GM12878 (cell line): ENCODE results near the gene BCAS2. TPM values are rescaled to one million over a fixed set of nuclear protein-coding genes. Genes with fewer than 3 reads are reported as not detected.
A peak's percentile ranks its signal among the peaks of the same experiment; 100 is the strongest.

ENCODE experiments used
- CBX3 ChIP-seq: fragments of 200-600 bp; sonication (generic); IDR thresholded peaks from 2 replicates; pipeline ENCODE4 v1.6.1; 2016; ENCODE audit warnings: low read depth, borderline replicate concordance
- CUX1 ChIP-seq: IDR thresholded peaks from 2 replicates; pipeline ENCODE4 v1.6.1; 2012; ENCODE audit warnings: improper control_type of control experiment, low read depth, low read length; ENCODE audit not compliant: insufficient replicate concordance
- NFYB ChIP-seq: IDR thresholded peaks from 2 replicates; pipeline ENCODE4 v1.6.1; 2011; ENCODE audit warnings: low read depth, mild to moderate bottlenecking, low read length, improper control_type of control experiment, moderate library complexity; ENCODE audit not compliant: insufficient read depth
- POLR2AphosphoS2 ChIP-seq: IDR thresholded peaks from 2 replicates; pipeline ENCODE4 v1.6.1; 2011; ENCODE audit warnings: low read depth, mild to moderate bottlenecking, low read length, improper control_type of control experiment, moderate library complexity
- RELA ChIP-seq: fragments of 450-650 bp; IDR thresholded peaks from 2 replicates; pipeline ENCODE4 v1.8.0; 2014; ENCODE audit warnings: borderline replicate concordance; ENCODE audit not compliant: partially characterized antibody
- SPI1 ChIP-seq: IDR thresholded peaks from 2 replicates; pipeline ENCODE4 v1.6.1; 2011; ENCODE audit warnings: low read depth, mild to moderate bottlenecking, low read length, moderate library complexity, borderline replicate concordance; ENCODE audit not compliant: insufficient read depth
- YBX1 ChIP-seq: fragments of 450-650 bp; IDR thresholded peaks from 2 replicates; pipeline ENCODE4 v1.6.1; 2016; ENCODE audit warnings: antibody characterized with exemption
- ZNF687 ChIP-seq: fragments of 450-650 bp; IDR thresholded peaks from 2 replicates; pipeline ENCODE4 v1.6.1; 2017; ENCODE audit warnings: mild to moderate bottlenecking, moderate library complexity
- polyA plus RNA-seq, 11 experiments: library from polyadenylated mRNA; depleted of rRNA in 4 of 11; unstranded in 6 of 11; stranded (reverse) in 5 of 11; fragments of >200 nt; fragmentation: Nextera tagmentation in 4 of 11; fragmentation: Illumina TruSeq in 1 of 11; extraction: Ambion mirVana in 4 of 11; extraction: Trizol in 1 of 11; gene quantifications; 1 replicate in 1 of 11; 2 replicates in 10 of 11; pipeline versions ENCODE4 v1.2.1 to v1.2.3, GENCODE V29; 2011 to 2016; ENCODE audit warnings: inconsistent platforms in 2 of 11, missing spikeins in 2 of 11, low read depth in 1 of 11
- total RNA-seq, 4 experiments: library from RNA; depleted of rRNA in 3 of 4; stranded (reverse); fragments of >200 nt in 3 of 4; fragmentation: Illumina TruSeq in 1 of 4; extraction: Trizol in 1 of 4; gene quantifications; 2 replicates each; pipeline versions ENCODE4 v1.2.1 to v1.2.3, GENCODE V29; 2013 to 2021
- TF ChIP-seq, protein P1 (sequence below): fragments of 450-650 bp; IDR thresholded peaks from 2 replicates; pipeline ENCODE4 v1.6.1; 2014; ENCODE audit warnings: mild to moderate bottlenecking
- TF ChIP-seq, protein P2 (sequence below): IDR thresholded peaks from 2 replicates; pipeline ENCODE4 v1.6.1; 2012; ENCODE audit warnings: mild to moderate bottlenecking, low read depth, low read length
- TF ChIP-seq, protein P3 (sequence below): fragments of 450-650 bp; IDR thresholded peaks from 2 replicates; pipeline ENCODE4 v1.6.1; 2016; ENCODE audit warnings: mild to moderate bottlenecking

Gene BCAS2
- total and polyA plus RNA-seq, 10 of the 15 experiments (the other 5 are each of a cell fraction or from before 2014, with no cell fraction given) = 37.3 to 129 (median 60.7) TPM

DNA sequence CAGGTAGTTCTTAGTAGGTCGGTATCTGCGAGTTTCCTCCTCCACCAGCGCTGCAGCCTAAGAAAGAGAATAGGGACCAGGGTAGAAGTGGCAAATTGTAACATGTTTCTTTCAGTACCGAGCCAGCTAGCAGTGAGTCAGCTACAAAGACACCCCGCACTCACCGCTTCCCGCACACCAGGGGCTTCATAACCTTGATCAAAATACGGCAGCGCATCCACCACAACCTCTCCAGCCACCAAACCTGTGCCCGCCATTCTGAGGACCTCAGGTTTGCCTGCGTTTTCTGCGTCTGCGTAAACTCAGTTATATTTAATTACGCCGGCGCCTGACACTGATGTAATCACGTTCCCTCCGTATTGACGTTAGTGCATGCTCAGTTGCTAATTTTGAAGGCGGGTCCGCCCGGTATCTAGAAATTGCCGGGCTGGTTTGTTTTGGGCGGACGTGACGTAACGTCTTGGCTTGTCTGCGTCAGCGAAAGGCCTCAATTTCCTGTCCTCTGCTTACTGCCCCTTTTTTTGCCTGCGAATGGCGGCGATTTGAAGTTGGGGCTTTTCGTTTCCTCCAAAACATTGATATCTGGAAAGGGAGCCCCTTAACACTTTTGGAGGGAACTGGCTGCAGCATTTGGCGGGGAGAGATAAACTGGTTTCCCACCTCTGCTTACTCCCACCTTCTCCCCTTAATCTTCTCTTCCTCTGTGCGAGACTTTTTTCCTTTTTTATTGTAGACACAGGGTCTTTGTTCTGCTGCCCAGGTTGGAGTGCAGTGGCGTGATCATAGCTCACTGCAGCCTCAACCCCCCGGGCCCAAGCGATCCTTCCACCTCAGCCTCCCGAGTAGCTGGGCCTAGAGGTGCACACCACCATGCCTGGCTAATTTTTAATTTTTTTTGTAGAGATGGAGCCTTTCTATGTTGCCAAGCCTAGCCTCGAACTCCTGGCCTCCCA lies at the start of gene BCAS2 (continued):
- no peak for TF ChIP-seq CUX1
- no peak for TF ChIP-seq SPI1
- TF ChIP-seq YBX1 = no peak
- no peak for TF ChIP-seq NFYB
- TF ChIP-seq, protein P1, sequence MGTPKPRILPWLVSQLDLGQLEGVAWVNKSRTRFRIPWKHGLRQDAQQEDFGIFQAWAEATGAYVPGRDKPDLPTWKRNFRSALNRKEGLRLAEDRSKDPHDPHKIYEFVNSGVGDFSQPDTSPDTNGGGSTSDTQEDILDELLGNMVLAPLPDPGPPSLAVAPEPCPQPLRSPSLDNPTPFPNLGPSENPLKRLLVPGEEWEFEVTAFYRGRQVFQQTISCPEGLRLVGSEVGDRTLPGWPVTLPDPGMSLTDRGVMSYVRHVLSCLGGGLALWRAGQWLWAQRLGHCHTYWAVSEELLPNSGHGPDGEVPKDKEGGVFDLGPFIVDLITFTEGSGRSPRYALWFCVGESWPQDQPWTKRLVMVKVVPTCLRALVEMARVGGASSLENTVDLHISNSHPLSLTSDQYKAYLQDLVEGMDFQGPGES = no peak; the same call in 1 of the 2 replicates
- 0 out of 2 replicates have a peak, but pooled peaks have one; percentile 65 for TF ChIP-seq ZNF687
- TF ChIP-seq, protein P2, sequence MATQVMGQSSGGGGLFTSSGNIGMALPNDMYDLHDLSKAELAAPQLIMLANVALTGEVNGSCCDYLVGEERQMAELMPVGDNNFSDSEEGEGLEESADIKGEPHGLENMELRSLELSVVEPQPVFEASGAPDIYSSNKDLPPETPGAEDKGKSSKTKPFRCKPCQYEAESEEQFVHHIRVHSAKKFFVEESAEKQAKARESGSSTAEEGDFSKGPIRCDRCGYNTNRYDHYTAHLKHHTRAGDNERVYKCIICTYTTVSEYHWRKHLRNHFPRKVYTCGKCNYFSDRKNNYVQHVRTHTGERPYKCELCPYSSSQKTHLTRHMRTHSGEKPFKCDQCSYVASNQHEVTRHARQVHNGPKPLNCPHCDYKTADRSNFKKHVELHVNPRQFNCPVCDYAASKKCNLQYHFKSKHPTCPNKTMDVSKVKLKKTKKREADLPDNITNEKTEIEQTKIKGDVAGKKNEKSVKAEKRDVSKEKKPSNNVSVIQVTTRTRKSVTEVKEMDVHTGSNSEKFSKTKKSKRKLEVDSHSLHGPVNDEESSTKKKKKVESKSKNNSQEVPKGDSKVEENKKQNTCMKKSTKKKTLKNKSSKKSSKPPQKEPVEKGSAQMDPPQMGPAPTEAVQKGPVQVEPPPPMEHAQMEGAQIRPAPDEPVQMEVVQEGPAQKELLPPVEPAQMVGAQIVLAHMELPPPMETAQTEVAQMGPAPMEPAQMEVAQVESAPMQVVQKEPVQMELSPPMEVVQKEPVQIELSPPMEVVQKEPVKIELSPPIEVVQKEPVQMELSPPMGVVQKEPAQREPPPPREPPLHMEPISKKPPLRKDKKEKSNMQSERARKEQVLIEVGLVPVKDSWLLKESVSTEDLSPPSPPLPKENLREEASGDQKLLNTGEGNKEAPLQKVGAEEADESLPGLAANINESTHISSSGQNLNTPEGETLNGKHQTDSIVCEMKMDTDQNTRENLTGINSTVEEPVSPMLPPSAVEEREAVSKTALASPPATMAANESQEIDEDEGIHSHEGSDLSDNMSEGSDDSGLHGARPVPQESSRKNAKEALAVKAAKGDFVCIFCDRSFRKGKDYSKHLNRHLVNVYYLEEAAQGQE = no peak
- no peak for TF ChIP-seq CBX3
- peak; percentile 84 for TF ChIP-seq POLR2AphosphoS2
- TF ChIP-seq RELA = no peak
- TF ChIP-seq, protein P3, sequence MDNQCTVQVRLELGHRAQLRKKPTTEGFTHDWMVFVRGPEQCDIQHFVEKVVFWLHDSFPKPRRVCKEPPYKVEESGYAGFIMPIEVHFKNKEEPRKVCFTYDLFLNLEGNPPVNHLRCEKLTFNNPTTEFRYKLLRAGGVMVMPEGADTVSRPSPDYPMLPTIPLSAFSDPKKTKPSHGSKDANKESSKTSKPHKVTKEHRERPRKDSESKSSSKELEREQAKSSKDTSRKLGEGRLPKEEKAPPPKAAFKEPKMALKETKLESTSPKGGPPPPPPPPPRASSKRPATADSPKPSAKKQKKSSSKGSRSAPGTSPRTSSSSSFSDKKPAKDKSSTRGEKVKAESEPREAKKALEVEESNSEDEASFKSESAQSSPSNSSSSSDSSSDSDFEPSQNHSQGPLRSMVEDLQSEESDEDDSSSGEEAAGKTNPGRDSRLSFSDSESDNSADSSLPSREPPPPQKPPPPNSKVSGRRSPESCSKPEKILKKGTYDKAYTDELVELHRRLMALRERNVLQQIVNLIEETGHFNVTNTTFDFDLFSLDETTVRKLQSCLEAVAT = peak; percentile 93
